K562 (cell line): ENCODE measurements around the gene TMEM273. TPM values are rescaled to one million over a fixed set of nuclear protein-coding genes. Genes with fewer than 3 reads are reported as not detected.

Source experiments
- ATAC-seq: fragments of 200-7000 bp; cut with Tn5 transposase; 3 replicates; pipeline ENCODE4 v1.9.1; 2020; ENCODE audit warnings: moderate library complexity
- BruUV-seq: library from RNA; stranded (reverse); fragments of 400-500 nt; replicated peaks from 2 replicates; lab custom pipeline; 2021; lab: Mats Ljungman, UMichigan
- CTCF ChIA-PET: fragments of 300-600 bp; formaldehyde crosslinking; extraction: SDS; loops from one replicate; lab custom pipeline; 2021; ENCODE audit warnings: low intra/inter-chr PET ratio; lab: Yijun Ruan, JAX
- POLR2A ChIA-PET: fragments of 300-600, 350-650 bp; sonication (Branson Sonifier 250); formaldehyde crosslinking; extraction: SDS; loops from one replicate; lab custom pipeline; 2021; ENCODE audit warnings: antibody characterized with exemption, inconsistent platforms; lab: Yijun Ruan, JAX
- DNase-seq, 4 experiments: peaks; one replicate each; pipeline versions ENCODE4 v3.0.0 to v3.0.0-alpha.2; 2011 to 2018; ENCODE audit warnings: low spot score in 3 of 4, mixed read lengths in 3 of 4; ENCODE audit errors: extremely low read depth in 1 of 4
- FAIRE-seq: peaks from 2 replicates; lab custom pipeline; 2011; peaks lifted over from hg19 to GRCh38; lab: Jason Lieb, UNC
- H2AFZ ChIP-seq: 2 replicates; pipeline ENCODE4 v1.6.0; 2011; ENCODE audit warnings: low read depth, low read length, control low read depth, inconsistent platforms
- H3K27ac ChIP-seq: fragments of 200-600 bp; 3 replicates; pipeline ENCODE4 v1.8.0; 2011; ENCODE audit warnings: low read depth, mild to moderate bottlenecking, control low read depth, inconsistent platforms, low read length, moderate library complexity, mixed read lengths; ENCODE audit errors: extremely low read depth
- H3K27me3 ChIP-seq, 2 experiments: fragments of 300-600 bp in 1 of 2; 2 replicates in 1 of 2; 3 replicates in 1 of 2; pipeline versions ENCODE4 v1.6.0 to v1.8.0; 2011; ENCODE audit warnings: inconsistent platforms in 2 of 2, low read length in 2 of 2, mild to moderate bottlenecking in 1 of 2, mixed read lengths in 1 of 2, moderate library complexity in 1 of 2; ENCODE audit not compliant: control insufficient read depth in 2 of 2, insufficient read depth in 2 of 2
- H3K36me3 ChIP-seq: fragments of 300-600 bp; 3 replicates; pipeline ENCODE4 v1.8.0; 2011; ENCODE audit warnings: mild to moderate bottlenecking, low read length, inconsistent platforms; ENCODE audit not compliant: control insufficient read depth, insufficient read depth
- H3K4me1 ChIP-seq, 2 experiments: fragments of 200-600 bp in 1 of 2; replicated peaks in 1 of 2; 2 replicates in 1 of 2; 3 replicates in 1 of 2; pipeline versions ENCODE4 v1.5.1 to v1.8.0; 2011; ENCODE audit warnings: inconsistent platforms in 2 of 2, low read length in 2 of 2, mild to moderate bottlenecking in 1 of 2, mixed read lengths in 1 of 2, moderate library complexity in 1 of 2; ENCODE audit not compliant: control insufficient read depth in 2 of 2, insufficient read depth in 2 of 2
- H3K4me2 ChIP-seq: 2 replicates; pipeline ENCODE4 v1.6.1; 2011; ENCODE audit warnings: low read length, control low read depth, inconsistent platforms, mixed read lengths; ENCODE audit not compliant: insufficient read depth
- H3K4me3 ChIP-seq: fragments of 200-600 bp; sonication (generic), shearing (Covaris generic); 2 replicates; pipeline ENCODE4 v1.5.1; 2016; ENCODE audit warnings: control low read depth, inconsistent platforms
- H3K79me2 ChIP-seq: fragments of 200-600 bp; 3 replicates; pipeline ENCODE4 v1.8.0; 2011; ENCODE audit warnings: low read length, inconsistent platforms; ENCODE audit not compliant: control insufficient read depth, insufficient read depth
- H3K9ac ChIP-seq, 2 experiments: 2 replicates each; pipeline versions ENCODE4 v1.6.0 to v1.6.1; 2011; ENCODE audit warnings: low read depth in 2 of 2, low read length in 2 of 2, control low read depth in 1 of 2, inconsistent platforms in 1 of 2, mild to moderate bottlenecking in 1 of 2, mixed read lengths in 1 of 2; ENCODE audit not compliant: insufficient read depth in 1 of 2
- H3K9me1 ChIP-seq: one replicate; pipeline ENCODE4 v1.6.0; 2011; ENCODE audit warnings: inconsistent platforms, mild to moderate bottlenecking, low read length, moderate library complexity; ENCODE audit not compliant: control insufficient read depth, insufficient read depth
- H3K9me3 ChIP-seq: replicated peaks from 2 replicates; pipeline ENCODE4 v1.5.1; 2011; ENCODE audit warnings: low read depth, low read length, inconsistent platforms; ENCODE audit not compliant: control insufficient read depth, insufficient read depth
- H4K20me1 ChIP-seq: replicated peaks from 2 replicates; pipeline ENCODE4 v1.6.1; 2011; ENCODE audit warnings: low read length, inconsistent platforms, mixed read lengths; ENCODE audit not compliant: control insufficient read depth, insufficient read depth
- GTF2F1 ChIP-seq: IDR thresholded peaks from 2 replicates; pipeline ENCODE4 v1.6.1; 2011; ENCODE audit warnings: low read depth, low read length, improper control_type of control experiment
- LEF1 ChIP-seq: fragments of 450-650 bp; IDR thresholded peaks from 2 replicates; pipeline ENCODE4 v1.6.1; 2016; ENCODE audit warnings: mild to moderate bottlenecking
- MIER1 ChIP-seq: fragments of 450-650 bp; IDR thresholded peaks from 2 replicates; pipeline ENCODE4 v1.6.1; 2016; ENCODE audit warnings: antibody characterized with exemption, mild to moderate bottlenecking, low read depth
- MYNN ChIP-seq, 2 experiments: sonication (generic); formaldehyde crosslinking in 1 of 2; IDR thresholded peaks; 2 replicates each; pipeline versions ENCODE4 v1.5.0 to v1.6.1; 2016 to 2020; ENCODE audit warnings: antibody characterized with exemption in 1 of 2, missing genetic modification reagents in 1 of 2
- NFE2 ChIP-seq: IDR thresholded peaks from 2 replicates; pipeline ENCODE4 v1.6.1; 2014; ENCODE audit warnings: antibody characterized with exemption, low read depth
- NR3C1 ChIP-seq: sonication (generic); formaldehyde crosslinking; IDR thresholded peaks from 2 replicates; pipeline ENCODE4 v1.8.1; 2022; ENCODE audit warnings: missing genetic modification reagents
- POLR2A ChIP-seq: fragments of 450-650 bp; conservative IDR thresholded peaks from 2 replicates; pipeline ENCODE4 v1.6.1; 2016
- RFX7 ChIP-seq: fragments of 250-450 bp; sonication (Bioruptor Pico); IDR thresholded peaks from 2 replicates; pipeline ENCODE4 v1.5.1; 2021; ENCODE audit warnings: mild to moderate bottlenecking
- SAFB2 ChIP-seq: fragments of 200-400 bp; formaldehyde crosslinking; IDR thresholded peaks from 2 replicates; pipeline ENCODE4 v1.6.1; 2018; ENCODE audit warnings: borderline replicate concordance, low read length, low read depth, moderate library complexity; ENCODE audit not compliant: severe bottlenecking
- TGIF2 ChIP-seq: sonication (generic); formaldehyde crosslinking; IDR thresholded peaks from 2 replicates; pipeline ENCODE4 v1.8.1; 2022; ENCODE audit warnings: mild to moderate bottlenecking, missing genetic modification reagents, moderate library complexity
- TSC22D4 ChIP-seq: fragments of 450-650 bp; IDR thresholded peaks from 2 replicates; pipeline ENCODE4 v1.6.1; 2016; ENCODE audit warnings: missing genetic modification characterization, missing biosample characterization, control low read depth
- ZKSCAN1 ChIP-seq: fragments of 150-350 bp; IDR thresholded peaks from 2 replicates; pipeline ENCODE4 v1.6.1; 2016; ENCODE audit warnings: low read depth, low read length
- ZNF707 ChIP-seq: fragments of 250-450 bp; sonication (Bioruptor Pico); conservative IDR thresholded peaks from 2 replicates; pipeline ENCODE4 v1.8.0; 2022; ENCODE audit warnings: inconsistent platforms, mild to moderate bottlenecking, moderate library complexity
- WGBS: fragments of 100-300 bp; shearing (Covaris generic); methylation state at CpG from one replicate; pipeline ENCODE4 v1.1.6; 2016; ENCODE audit warnings: low coverage, mixed read lengths; ENCODE audit not compliant: insufficient coverage; ENCODE audit errors: missing lambda C conversion rate; 5-methylcytosine and 5-hydroxymethylcytosine counted together
- in situ Hi-C: fragments of 300-500 bp; cut with MboI; formaldehyde crosslinking; loops from 4 replicates; pipeline ENCODE4 v1.15.0; 2018; ENCODE audit warnings: inconsistent platforms, mixed read lengths
- intact Hi-C: fragments of 100-400 bp; cut with micrococcal nuclease; formaldehyde crosslinking; loops from 2 replicates; pipeline ENCODE4 v1.14.2; 2022
- polyA plus RNA-seq, 8 experiments: library from polyadenylated mRNA; depleted of rRNA in 4 of 8; stranded (reverse) in 5 of 8; unstranded in 3 of 8; fragments of >200 nt; fragmentation: Nextera tagmentation in 2 of 8; fragmentation: Illumina TruSeq in 1 of 8; extraction: Ambion mirVana in 2 of 8; extraction: Trizol in 1 of 8; gene quantifications; 2 replicates each; pipeline versions ENCODE4 v1.2.1 to v1.2.3, GENCODE V29; 2011 to 2014; ENCODE audit warnings: inconsistent platforms in 1 of 8, missing spikeins in 1 of 8
- total RNA-seq, 7 experiments: library from RNA; depleted of rRNA in 6 of 7; stranded (reverse); fragments of >200 nt in 6 of 7; fragmentation: Illumina TruSeq in 2 of 7; extraction: Trizol in 2 of 7; gene quantifications; 2 replicates each; pipeline versions ENCODE4 v1.2.1 to v1.2.3, GENCODE V29; 2011 to 2021; ENCODE audit warnings: low replicate concordance in 1 of 7
- TF ChIP-seq, protein P1 (sequence below): fragments of 250-450 bp; sonication (Bioruptor Pico); IDR thresholded peaks from 2 replicates; pipeline ENCODE4 v1.4.0; 2020; ENCODE audit warnings: mild to moderate bottlenecking, moderate library complexity
- TF ChIP-seq, protein P2 (sequence below): sonication (generic); formaldehyde crosslinking; IDR thresholded peaks from 2 replicates; pipeline ENCODE4 v1.9.0; 2022; ENCODE audit warnings: mild to moderate bottlenecking, missing genetic modification reagents

Gene TMEM273
- total and polyA plus RNA-seq, 9 of the 15 experiments (the other 6 are each of a cell fraction or from before 2014, with no cell fraction given): 39.2 to 131 (median 95.6) TPM

DNA sequence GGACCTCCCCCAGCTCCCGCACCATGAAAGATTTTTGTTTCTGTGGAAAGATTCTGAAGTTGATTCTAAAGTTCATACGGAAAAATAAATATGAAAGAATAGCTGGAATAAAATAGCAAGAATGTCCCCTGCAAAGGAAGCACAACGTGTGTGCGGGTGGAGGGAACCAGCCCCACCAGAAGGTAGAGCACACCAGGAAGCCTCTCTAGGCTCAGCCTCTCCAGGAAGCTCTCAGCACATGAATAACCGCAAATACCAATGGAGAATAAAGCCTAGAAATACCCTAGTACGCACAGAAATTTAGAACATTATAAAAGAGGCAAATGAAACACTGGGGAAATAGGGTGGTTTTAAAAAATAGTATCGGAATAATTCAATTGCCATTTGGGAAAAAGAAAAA is 29.8 kb downstream of the TMEM273 start:
- H3K27ac ChIP-seq: no peak overlapping the region
- H3K79me2 ChIP-seq: no peaks in the 10 kb centered on the region
- no peaks in the 10 kb centered on the region for H3K9me1 ChIP-seq
- H3K4me3 ChIP-seq: no peak overlapping the region
- no peak overlapping the region for H3K4me2 ChIP-seq
- CTCF ChIA-PET: no interaction called here
- WGBS: 71% methylated on average over 7 of the region's 7 CpGs
- peaks cover 32 to 58% of the 10 kb centered on the region in 2 experiments; a peak in 4 of 5 replicates for H3K4me1 ChIP-seq
- in situ Hi-C loops (no loop called here), intact Hi-C loops (no loop called here)
- FAIRE-seq (no peak), DNase-seq (no peak), ATAC-seq (no peak)
- no TSS peak for BruUV-seq
- no peaks in the 10 kb centered on the region for H4K20me1 ChIP-seq
- peaks cover 63% of the 10 kb centered on the region for H3K36me3 ChIP-seq
- no peaks in the 10 kb centered on the region for H3K27me3 ChIP-seq
- H3K9ac ChIP-seq: no peak overlapping the region; a peak in 1 of 4 replicates
- TF ChIP-seq GTF2F1 (no peak), POLR2A (no peak)
- no peaks in the 10 kb centered on the region for H3K9me3 ChIP-seq
- POLR2A ChIA-PET: interaction anchor here (0.6 to 0.9 kb wide), 3 partner anchors 9 to 200 kb away, joined by 3 to 4 read pairs (median 3); no protein-coding TSS in a partner anchor
- H2AFZ ChIP-seq: no peak overlapping the region; the same call in 1 of the 2 replicates

DNA sequence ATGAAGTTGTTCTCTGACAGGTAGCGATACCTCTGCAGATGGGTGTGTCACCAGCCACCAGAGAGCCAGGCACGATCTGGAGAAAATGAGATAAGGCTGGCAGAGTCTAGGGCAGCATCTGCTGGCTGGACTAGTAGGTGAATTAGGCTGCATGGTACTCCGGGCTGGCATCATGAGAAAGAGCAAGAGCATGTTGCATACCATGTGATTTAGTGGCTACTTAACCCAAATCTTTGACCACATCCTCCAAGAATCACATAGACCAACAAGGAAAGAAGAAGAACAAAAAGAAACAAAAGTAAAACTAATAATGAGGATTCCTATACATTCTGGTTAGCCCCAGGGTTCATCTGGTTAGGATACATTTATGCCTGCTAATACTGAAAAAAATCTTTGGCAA is 31.0 kb downstream of the TMEM273 start:
- Histone ChIP-seq H3K9ac (peak overlapping the region in 1 of 2 experiments; percentile 39; a peak in 1 of 4 replicates), H3K9me3 (no peaks in the 10 kb centered on the region), H3K4me2 (no peak overlapping the region), H3K9me1 (no peaks in the 10 kb centered on the region), H3K4me1 (peaks cover 22 to 47% of the 10 kb centered on the region in 2 experiments; a peak in 4 of 5 replicates), H3K4me3 (no peak overlapping the region), H3K36me3 (peaks cover 51% of the 10 kb centered on the region; the same call in 2 of the 3 replicates), H3K79me2 (no peaks in the 10 kb centered on the region), H2AFZ (no peak overlapping the region), H4K20me1 (no peaks in the 10 kb centered on the region), H3K27me3 (no peaks in the 10 kb centered on the region), H3K27ac (no peak overlapping the region)
- FAIRE-seq (no peak), ATAC-seq (no peak), DNase-seq (no peak)
- in situ Hi-C loops (no loop called here), intact Hi-C loops (no loop called here)
- BruUV-seq: no TSS peak
- ChIA-PET POLR2A (interaction anchor here (1.3 to 1.4 kb wide), 2 partner anchors 10 to 16 kb away, joined by 3 to 4 read pairs; no protein-coding TSS in a partner anchor), CTCF (no interaction called here)
- WGBS: 76% methylated on average over 3 of the region's 3 CpGs
- TF ChIP-seq TSC22D4 (tag) (no peak), TGIF2 (CRISPR knock-in tag) (no peak), LEF1 (no peak), RFX7 (CRISPR knock-in tag) (no peak), MYNN (IDR thresholded peaks at IDR 0.05) (no peak), MYNN (CRISPR knock-in tag; IDR thresholded peaks at IDR 0.05) (no peak), SAFB2 (no peak), MIER1 (no peak), NR3C1 (CRISPR knock-in tag) (no peak), ZNF707 (CRISPR knock-in tag) (no peak), ZKSCAN1 (no peak), NFE2 (no peak)
- TF ChIP-seq, protein P1, sequence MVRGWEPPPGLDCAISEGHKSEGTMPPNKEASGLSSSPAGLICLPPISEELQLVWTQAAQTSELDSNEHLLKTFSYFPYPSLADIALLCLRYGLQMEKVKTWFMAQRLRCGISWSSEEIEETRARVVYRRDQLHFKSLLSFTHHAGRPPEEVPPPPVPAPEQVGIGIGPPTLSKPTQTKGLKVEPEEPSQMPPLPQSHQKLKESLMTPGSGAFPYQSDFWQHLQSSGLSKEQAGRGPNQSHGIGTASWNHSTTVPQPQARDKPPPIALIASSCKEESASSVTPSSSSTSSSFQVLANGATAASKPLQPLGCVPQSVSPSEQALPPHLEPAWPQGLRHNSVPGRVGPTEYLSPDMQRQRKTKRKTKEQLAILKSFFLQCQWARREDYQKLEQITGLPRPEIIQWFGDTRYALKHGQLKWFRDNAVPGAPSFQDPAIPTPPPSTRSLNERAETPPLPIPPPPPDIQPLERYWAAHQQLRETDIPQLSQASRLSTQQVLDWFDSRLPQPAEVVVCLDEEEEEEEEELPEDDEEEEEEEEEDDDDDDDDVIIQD (CRISPR knock-in tag): no peak
- TF ChIP-seq, protein P2, sequence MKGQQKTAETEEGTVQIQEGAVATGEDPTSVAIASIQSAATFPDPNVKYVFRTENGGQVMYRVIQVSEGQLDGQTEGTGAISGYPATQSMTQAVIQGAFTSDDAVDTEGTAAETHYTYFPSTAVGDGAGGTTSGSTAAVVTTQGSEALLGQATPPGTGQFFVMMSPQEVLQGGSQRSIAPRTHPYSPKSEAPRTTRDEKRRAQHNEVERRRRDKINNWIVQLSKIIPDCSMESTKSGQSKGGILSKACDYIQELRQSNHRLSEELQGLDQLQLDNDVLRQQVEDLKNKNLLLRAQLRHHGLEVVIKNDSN (CRISPR knock-in tag): no peak
